GM19397 (cell line): ENCODE measurements around the gene TNFRSF8.
"Not testable (repeated sequence)": the region's sequence is repeated elsewhere in the genome, so short reads cannot be mapped to it uniquely, and the experiment has no call there.

Experiments used
- ATAC-seq: cut with Tn5 transposase; IDR thresholded peaks from one replicate; pipeline ENCODE4 v1.9.1; 2021; ENCODE audit warnings: mild to moderate bottlenecking, moderate library complexity; ENCODE audit not compliant: unreplicated experiment

The TNFRSF8 gene

DNA sequence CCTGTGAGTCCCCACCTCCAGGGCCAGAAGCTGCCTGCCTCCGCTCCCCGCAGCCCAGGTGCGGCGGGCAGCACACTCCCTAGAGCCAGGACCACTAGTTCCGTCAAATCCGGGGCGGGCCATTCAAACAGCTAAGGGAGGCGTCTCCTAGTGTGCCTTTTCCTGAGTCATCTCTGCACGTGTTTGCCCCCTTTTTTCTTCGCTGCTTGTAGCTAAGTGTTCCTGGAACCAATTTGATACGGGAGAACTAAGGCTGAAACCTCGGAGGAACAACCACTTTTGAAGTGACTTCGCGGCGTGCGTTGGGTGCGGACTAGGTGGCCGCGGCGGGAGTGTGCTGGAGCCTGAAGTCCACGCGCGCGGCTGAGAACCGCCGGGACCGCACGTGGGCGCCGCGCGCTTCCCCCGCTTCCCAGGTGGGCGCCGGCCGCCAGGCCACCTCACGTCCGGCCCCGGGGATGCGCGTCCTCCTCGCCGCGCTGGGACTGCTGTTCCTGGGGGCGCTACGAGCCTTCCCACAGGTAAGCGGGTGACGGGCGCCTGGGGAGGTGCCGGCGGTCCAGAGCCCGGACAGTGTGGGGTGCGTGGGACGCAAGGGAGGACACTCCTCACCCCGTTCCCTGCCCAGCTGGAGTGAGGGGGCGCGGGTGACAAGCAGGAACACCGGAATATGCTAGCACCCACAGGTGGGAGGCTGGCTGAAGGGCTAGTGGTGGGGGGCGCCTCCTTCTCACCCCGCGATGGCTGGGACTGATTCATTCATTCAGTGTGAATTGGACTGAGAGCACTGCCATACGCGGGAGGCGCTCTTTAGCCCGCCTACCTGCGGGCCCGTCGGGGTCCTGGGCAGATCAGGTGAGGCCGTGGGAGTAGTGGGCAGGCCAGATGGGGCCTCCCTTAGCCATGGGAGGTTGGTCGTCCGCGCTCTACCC is at the start of gene TNFRSF8:
TNFRSF8 (plus strand) TSS at position 163 of the 932 bp plus-strand sequence; CDS start at position 459, 296 bp downstream.
- no peak for ATAC-seq

DNA sequence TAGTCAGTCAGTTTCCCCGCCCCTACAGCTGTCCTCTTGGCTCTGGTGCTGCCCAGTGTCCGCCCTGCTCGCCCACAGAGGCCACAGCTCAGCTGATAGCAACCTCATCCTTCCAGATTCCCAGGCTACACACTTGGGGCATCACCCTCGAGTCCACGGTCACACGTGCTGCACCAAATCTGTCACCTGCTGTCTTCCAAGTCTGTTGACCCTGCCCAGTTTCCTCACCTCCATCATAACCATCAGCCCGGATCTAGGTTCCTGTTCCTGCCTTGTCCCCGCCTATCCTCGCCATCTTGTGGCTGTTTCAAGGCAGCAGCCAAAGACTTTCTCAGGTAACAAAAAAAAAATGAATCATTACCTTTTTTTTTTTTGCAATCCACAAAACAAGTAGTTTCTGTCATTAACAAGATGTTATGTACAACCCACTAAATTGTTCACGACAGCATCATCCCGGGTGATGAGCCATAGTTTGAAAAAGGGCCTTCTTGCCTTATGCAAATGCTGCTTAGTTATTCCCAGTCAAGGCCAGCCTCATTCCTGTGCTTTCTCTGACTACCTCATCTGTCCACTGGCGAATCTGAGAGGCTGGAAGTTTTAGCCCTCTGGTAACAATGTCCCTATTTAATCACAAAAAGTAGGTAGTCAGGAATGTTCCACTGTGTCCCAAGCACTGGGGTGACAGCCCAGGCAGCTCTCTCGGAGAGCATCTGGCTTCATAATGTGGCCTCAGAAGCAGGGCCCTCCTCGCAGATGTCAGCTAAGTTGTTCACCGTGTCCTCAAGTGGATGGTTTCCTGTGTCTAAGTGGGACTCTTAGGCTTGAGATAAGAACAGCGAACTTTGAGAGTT is 48.7 kb upstream of the TNFRSF8 start:
- no peak for ATAC-seq

- no peak for ATAC-seq
Measured at GRCh38 chr1:12015001-12015491, 48.1 kb upstream of the TNFRSF8 start.

- no peak for ATAC-seq
Measured at GRCh38 chr1:12015499-12015898, 47.6 kb upstream of the TNFRSF8 start.

GRCh38 chr1:12016182-12016581 is 46.9 kb upstream of the TNFRSF8 start:
- no peak for ATAC-seq

DNA sequence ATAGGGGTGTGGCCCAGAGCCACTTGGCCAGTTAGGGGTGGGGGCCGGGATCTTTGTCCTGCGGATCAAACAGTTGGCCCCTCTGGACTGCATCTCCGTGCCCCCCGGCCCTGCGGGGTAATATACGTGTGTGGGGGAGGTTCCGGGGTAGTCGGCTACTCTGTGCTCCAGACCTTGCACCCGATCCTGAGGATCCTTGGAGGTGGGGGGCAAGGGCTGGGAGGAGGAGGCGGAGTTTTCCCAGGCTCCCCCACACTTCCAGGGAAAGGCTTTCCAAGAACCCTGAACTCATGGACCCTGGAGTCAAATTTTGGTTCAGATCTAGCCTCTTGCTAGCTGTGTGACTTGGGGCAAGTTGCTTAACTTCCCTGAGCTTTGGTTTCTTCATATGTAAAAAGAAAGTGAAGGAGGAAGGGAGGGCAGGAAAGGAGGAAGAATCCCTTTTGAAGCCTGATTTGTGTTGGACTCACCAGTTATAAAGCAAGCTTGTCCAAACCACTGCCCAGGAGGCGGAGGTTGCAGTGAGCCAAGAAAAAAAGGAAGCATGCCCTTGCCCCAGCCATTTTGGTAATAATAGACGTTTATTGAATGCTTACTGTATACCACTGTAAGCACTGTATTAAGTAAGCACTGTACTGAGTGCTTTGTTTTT is 43.1 kb upstream of the TNFRSF8 start:
- no peak for ATAC-seq

GRCh38 chr1:12021616-12022015 is 41.5 kb upstream of the TNFRSF8 start:
- no peak for ATAC-seq

DNA sequence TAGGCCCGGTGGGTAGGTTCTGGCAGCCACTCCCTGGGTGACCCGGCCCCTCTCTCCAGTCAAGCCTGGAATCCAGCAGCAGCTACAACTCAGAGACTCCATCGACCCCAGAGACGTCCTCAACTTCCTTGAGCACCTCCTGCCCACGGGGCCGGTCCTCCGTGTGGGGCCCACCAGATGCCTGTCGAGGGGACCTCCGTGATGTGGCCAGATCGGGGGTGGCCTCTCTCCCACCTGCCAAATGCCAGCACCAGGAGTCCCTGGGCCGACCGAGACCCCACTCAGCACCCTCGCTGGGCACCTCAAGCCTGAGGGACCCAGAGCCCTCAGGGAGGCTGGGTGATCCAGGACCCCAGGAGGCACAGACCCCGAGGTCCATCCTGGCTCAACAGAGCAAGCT is 41.1 kb upstream of the TNFRSF8 start:
- ATAC-seq: no peak

GRCh38 chr1:12026586-12026985 is 36.5 kb upstream of the TNFRSF8 start:
- ATAC-seq: no peak

DNA sequence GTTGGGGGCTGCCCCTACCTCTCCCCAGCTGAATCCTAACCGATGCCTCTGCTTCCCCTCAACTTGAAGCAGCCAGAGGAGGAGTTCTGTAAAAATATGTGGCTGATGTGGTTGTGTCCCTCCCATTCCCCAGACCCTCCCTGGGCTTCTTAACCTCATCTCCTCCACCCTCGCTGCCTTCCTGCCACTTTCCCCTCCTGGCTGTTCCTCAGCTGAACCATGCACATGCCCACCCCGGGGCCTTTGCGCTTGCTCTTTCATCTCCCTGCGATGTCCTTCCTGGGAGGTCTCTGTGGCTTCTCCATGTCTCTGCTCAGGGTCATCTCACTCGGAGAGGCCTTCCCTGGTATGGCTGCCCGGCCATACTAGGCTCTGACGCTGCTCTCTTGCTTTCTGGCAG is 34.9 kb upstream of the TNFRSF8 start:
- no peak for ATAC-seq

DNA sequence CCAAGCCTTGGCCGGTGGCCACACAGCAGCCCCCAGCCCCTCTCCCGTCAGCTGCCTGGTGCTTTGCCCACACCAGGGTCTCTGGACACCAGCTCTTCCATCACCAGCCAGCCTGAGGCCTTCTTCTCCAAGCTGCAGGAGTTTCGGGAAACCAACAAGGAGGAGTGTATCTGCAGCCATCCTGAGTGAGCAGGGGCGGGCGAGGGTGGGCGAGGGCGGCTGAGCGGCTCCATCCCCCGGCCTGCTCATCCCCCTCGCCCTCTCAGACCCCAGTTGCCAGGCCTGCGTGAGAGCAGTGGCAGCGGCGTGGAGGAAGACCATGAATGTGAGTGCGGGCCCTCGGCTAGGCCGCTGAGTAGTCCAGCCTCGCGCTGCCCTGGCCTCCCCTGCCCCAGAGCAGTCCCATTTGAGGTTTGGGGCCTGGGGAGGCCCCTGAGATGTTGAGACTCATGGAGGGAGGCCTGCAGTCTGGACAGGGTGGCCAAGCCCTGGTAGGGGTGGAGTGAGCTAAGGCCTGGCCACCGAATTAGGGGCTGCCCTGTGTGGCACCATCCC is 34.1 kb upstream of the TNFRSF8 start:
- no peak for ATAC-seq

- no peak for ATAC-seq
Measured at GRCh38 chr1:12029720-12030339, 33.3 kb upstream of the TNFRSF8 start.

- ATAC-seq: no peak
Measured at GRCh38 chr1:12031039-12031980, 31.8 kb upstream of the TNFRSF8 start.

DNA sequence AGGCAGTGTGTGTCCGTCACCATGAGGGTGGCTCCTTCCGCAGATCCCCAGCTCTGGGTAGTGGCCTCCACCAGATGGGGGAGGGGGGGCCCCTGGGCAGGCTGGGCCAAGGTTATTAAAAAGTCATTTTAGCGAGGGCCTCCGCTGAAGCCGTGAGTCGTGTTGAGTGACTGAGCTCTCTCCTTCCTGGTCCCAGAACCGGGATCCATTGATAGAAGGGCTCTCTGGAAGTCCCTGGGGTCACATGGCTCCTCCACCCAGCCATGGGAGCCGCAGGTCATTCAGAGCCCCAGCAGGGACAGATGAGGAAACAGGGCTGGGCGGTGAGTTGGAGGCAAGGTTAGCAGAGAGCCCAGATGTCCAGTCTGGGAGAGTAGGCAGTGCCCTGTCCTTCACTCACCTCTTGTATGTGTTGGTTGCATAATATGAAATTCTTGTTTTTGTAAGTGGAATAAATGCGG is 30.9 kb upstream of the TNFRSF8 start:
- no peak for ATAC-seq

DNA sequence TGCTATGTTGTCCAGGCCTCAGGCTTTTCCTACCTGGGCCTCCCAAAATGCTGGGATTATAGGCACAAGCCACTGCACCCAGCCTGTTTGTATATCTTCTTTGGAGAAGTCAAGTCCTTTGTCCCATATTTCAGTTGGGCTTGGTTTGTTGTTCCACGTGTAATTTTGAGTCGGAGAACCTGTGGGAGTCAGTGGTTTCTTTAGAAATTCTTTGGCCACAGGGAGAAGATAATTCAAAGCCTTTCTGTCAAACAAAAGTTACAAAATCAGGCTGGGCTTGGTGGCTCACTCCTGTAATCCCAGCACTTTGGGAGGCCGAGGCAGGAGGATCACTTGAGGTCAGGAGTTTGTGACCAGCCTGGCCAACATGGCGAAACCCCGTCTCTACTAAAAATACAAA is 29.7 kb upstream of the TNFRSF8 start:
- ATAC-seq: not testable (repeated sequence)

DNA sequence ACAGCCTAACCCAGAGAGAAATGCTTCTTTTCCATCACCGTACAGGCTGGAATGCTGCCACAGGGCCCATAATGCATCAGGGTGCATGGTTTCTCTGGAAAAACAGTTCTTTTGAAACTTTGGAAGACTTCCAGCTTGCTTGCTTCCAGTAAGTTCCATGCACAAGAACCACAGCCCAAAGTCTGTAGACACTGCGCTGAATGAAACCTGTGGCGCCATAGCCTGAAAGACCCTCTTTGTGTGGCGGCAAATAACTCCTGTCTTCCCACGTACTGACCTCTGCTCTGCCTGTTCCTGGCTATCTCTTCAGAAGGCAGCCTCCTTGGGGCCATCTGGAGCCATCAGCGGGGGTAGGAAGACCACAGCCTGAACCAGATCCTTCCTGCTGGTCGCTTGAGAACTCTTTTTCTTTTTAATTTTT is 28.7 kb upstream of the TNFRSF8 start:
- no peak for ATAC-seq

DNA sequence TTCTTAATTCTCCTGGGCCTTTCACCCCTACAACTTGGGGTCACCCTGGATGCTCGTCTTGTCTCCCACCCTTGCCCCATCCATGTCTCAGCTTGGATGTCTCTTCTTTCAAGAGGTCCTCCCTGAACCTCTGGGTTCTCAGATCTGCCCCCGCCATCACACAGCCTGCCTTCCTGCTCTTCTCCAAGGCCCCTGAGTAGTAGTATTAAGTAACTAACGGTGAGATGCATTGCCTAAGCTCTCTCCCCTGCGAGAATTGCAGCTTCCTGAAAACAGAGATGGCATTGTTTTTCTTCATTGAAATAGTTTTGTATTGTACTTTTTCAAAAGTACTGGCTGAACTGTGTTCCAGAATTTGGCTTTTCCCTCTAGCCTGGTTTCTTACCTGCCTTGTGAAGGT is 27.8 kb upstream of the TNFRSF8 start:
- ATAC-seq: no peak

DNA sequence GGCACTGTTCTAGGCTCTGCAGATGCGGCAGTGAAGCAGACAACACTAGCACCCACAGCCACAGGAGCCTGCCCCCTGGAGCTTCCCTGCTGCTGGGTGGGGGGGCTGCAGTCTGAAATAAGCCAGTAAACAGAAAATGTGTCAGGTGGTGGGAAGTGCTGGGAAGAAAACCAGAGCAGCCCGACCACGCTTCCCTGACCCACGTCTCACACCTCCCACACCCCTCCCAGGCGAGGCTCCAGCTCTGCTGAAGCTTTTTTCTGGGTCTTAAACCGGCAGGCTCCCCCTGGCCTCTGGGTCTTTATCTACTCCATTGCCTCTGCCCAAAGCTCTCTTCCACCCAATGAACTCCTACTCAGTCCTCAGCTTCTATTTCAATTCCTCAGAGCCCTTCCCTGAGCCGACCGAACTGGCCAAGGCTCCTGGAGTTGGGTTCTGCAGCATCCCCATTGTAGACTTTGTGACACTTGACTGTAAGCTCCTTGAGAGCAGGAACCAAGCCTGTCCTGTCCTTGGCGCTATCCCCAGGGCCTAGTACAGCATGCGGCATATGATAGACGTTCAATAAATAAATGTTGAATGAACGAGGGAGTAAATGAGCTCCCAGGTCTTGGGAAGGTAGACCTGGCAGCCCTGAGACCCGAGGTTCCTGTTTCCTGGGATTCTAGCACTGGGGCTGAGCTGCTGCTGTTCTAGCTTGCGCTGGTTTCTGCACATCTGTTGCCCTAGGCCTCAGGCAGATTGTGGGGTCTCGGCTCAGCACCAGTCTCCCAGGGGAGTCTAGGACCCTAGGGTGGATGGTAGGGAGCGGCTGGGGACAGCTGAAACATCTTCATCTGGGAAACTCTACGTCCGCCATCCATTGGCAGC is 25.4 kb upstream of the TNFRSF8 start:
- no peak for ATAC-seq
